ENCODE results near the gene LSM3. TPM values are rescaled to one million over a fixed set of nuclear protein-coding genes. Genes with fewer than 3 reads are reported as not detected.
A peak's percentile ranks its signal among the peaks of the same experiment; 100 is the strongest.

The LSM3 gene
- total RNA-seq, 4 donors from 2014 or later = 4.8 to 7.9 (median 5.8) TPM

GRCh38 chr3:14132120-14132519 is 46.5 kb upstream of the LSM3 start:
- Histone ChIP-seq H3K4me3 (no peak overlapping the region), H3K9me3 (no peaks in the 10 kb centered on the region), H3K36me3 (peaks cover 7 to 95% (median 36%) of the 10 kb centered on the region in 3 donors), H3K27me3 (no peaks in the 10 kb centered on the region), H3K27ac (no peak overlapping the region), H3K4me1 (peaks cover 0 to 18% (median 5%) of the 10 kb centered on the region in 4 donors)
- no peak for DNase-seq (ENCODE audit: low spot score in 2 of 2)
- 92 to 93% methylated on average over 7 to 8 of the region's 8 CpGs for WGBS, 2 donors
- TF ChIP-seq POLR2A (IDR thresholded peaks at IDR 0.05) (no peak), EP300 (IDR thresholded peaks at IDR 0.05) (no peak), CTCF (IDR thresholded peaks at IDR 0.05) (no peak)

GRCh38 chr3:14132689-14133088 is 45.9 kb upstream of the LSM3 start:
- Histone ChIP-seq H3K27ac (peak overlapping the region in 1 of 4 donors; percentile 28), H3K4me1 (peaks cover 0 to 17% (median under 1%) of the 10 kb centered on the region in 4 donors), H3K4me3 (no peak overlapping the region), H3K36me3 (peaks cover 7 to 98% (median 36%) of the 10 kb centered on the region in 3 donors), H3K27me3 (no peaks in the 10 kb centered on the region), H3K9me3 (no peaks in the 10 kb centered on the region)
- 93% methylated on average over 6 of the region's 6 CpGs; no CpG with 5 or more reads in 1 of the 2 donors for WGBS, 2 donors
- DNase-seq (ENCODE audit: low spot score in 2 of 2) = no peak
- TF ChIP-seq POLR2A (IDR thresholded peaks at IDR 0.05) (no peak), CTCF (IDR thresholded peaks at IDR 0.05) (no peak), EP300 (IDR thresholded peaks at IDR 0.05) (no peak)

GRCh38 chr3:14133188-14133800 is 45.3 kb upstream of the LSM3 start:
- DNase-seq (ENCODE audit: low spot score in 2 of 2) = no peak
- no peak overlapping the region for H3K4me3 ChIP-seq
- WGBS, 2 donors = 88 to 89% methylated on average over 10 of the region's 10 CpGs
- peaks cover 7 to 98% (median 36%) of the 10 kb centered on the region in 3 donors for H3K36me3 ChIP-seq
- H3K27me3 ChIP-seq = no peaks in the 10 kb centered on the region
- TF ChIP-seq CTCF (IDR thresholded peaks at IDR 0.05) (no peak), POLR2A (IDR thresholded peaks at IDR 0.05) (no peak), EP300 (IDR thresholded peaks at IDR 0.05) (no peak)
- H3K9me3 ChIP-seq = no peaks in the 10 kb centered on the region
- H3K27ac ChIP-seq = peak overlapping the region in 1 of 4 donors; percentile 50
- H3K4me1 ChIP-seq = peaks cover 0 to 16% (median 0%) of the 10 kb centered on the region in 4 donors

- Histone ChIP-seq H3K36me3 (peaks cover 7 to 98% (median 36%) of the 10 kb centered on the region in 3 donors), H3K27me3 (no peaks in the 10 kb centered on the region), H3K4me1 (peaks cover 0 to 16% (median 0%) of the 10 kb centered on the region in 4 donors), H3K9me3 (no peaks in the 10 kb centered on the region), H3K27ac (no peak overlapping the region), H3K4me3 (no peak overlapping the region)
- no peak for DNase-seq (ENCODE audit: low spot score in 2 of 2)
- TF ChIP-seq POLR2A (IDR thresholded peaks at IDR 0.05) (no peak), EP300 (IDR thresholded peaks at IDR 0.05) (no peak), CTCF (IDR thresholded peaks at IDR 0.05) (no peak)
- 97% methylated on average over 5 of the region's 5 CpGs for WGBS, 2 donors
Observed at GRCh38 chr3:14133876-14134275, 44.7 kb upstream of the LSM3 start.

GRCh38 chr3:14134291-14134690 is 44.3 kb upstream of the LSM3 start:
- Histone ChIP-seq H3K27me3 (no peaks in the 10 kb centered on the region), H3K36me3 (peaks cover 7 to 100% (median 36%) of the 10 kb centered on the region in 3 donors), H3K9me3 (no peaks in the 10 kb centered on the region), H3K4me1 (peaks cover 0 to 16% (median 0%) of the 10 kb centered on the region in 4 donors), H3K27ac (no peak overlapping the region), H3K4me3 (no peak overlapping the region)
- DNase-seq (ENCODE audit: low spot score in 2 of 2) = no peak
- 80 to 93% methylated on average over 5 to 6 of the region's 6 CpGs for WGBS, 2 donors
- no peak for TF ChIP-seq EP300 (IDR thresholded peaks at IDR 0.05)
- TF ChIP-seq POLR2A (IDR thresholded peaks at IDR 0.05) = no peak
- TF ChIP-seq CTCF (IDR thresholded peaks at IDR 0.05) = no peak
